Calu3 (cell line): ENCODE data around the gene CTNNA2. TPM values are rescaled to one million over a fixed set of nuclear protein-coding genes. Genes with fewer than 3 reads are reported as not detected.

Experiments
- BruUV-seq: library from RNA; stranded (reverse); fragments of 400-500 nt; replicated peaks from 2 replicates; lab custom pipeline; 2021; lab: Mats Ljungman, UMichigan
- CTCF ChIA-PET: fragments of 300-600 bp; sonication (Branson Sonifier 250); formaldehyde crosslinking; loops from one replicate; lab custom pipeline; 2022; ENCODE audit warnings: antibody characterized with exemption; lab: Charles Lee
- DNase-seq: peaks from one replicate; pipeline ENCODE4 v3.0.0; 2022
- H3K27ac Mint-ChIP-seq: one replicate; pipeline ENCODE4 v1.8.0; 2022; ENCODE audit warnings: mixed read lengths; ENCODE audit not compliant: unreplicated experiment
- H3K27me3 Mint-ChIP-seq: one replicate; pipeline ENCODE4 v1.8.0; 2022; ENCODE audit warnings: mixed read lengths; ENCODE audit not compliant: unreplicated experiment
- H3K36me3 Mint-ChIP-seq: one replicate; pipeline ENCODE4 v1.8.0; 2022; ENCODE audit warnings: mild to moderate bottlenecking, moderate library complexity, mixed read lengths; ENCODE audit not compliant: insufficient read depth, unreplicated experiment
- H3K4me1 Mint-ChIP-seq: one replicate; pipeline ENCODE4 v1.8.0; 2022; ENCODE audit warnings: mild to moderate bottlenecking, low read depth, mixed read lengths; ENCODE audit not compliant: unreplicated experiment
- H3K4me3 Mint-ChIP-seq: one replicate; pipeline ENCODE4 v1.8.0; 2022; ENCODE audit warnings: mild to moderate bottlenecking, low read depth, moderate library complexity, mixed read lengths; ENCODE audit not compliant: unreplicated experiment
- H3K9me3 Mint-ChIP-seq: one replicate; pipeline ENCODE4 v1.8.0; 2022; ENCODE audit warnings: low read depth, mixed read lengths; ENCODE audit not compliant: unreplicated experiment
- CTCF ChIP-seq: fragments of 200-600 bp; IDR thresholded peaks from one replicate; pipeline ENCODE4 v1.8.0; 2022; ENCODE audit warnings: antibody characterized with exemption; ENCODE audit not compliant: unreplicated experiment
- intact Hi-C: fragments of 100-400 bp; cut with micrococcal nuclease; formaldehyde crosslinking; loops from one replicate; pipeline ENCODE4 v1.10.0; 2022; ENCODE audit not compliant: unreplicated experiment
- total RNA-seq: library from RNA; stranded (reverse); gene quantifications from 2 replicates; pipeline ENCODE4 v1.2.3, GENCODE V29; 2022

The CTNNA2 gene
- total RNA-seq, 1 experiment from 2014 or later: not detected

GRCh38 chr2:80126596-80127189, 613.8 kb downstream of the CTNNA2 start:
- no peaks in the 10 kb centered on the region for H3K27me3 Mint-ChIP-seq
- H3K27ac Mint-ChIP-seq: no peak overlapping the region
- intact Hi-C loops: no loop called here
- DNase-seq: no peak
- BruUV-seq: no TSS peak
- no peaks in the 10 kb centered on the region for H3K36me3 Mint-ChIP-seq
- no peaks in the 10 kb centered on the region for H3K4me1 Mint-ChIP-seq
- H3K4me3 Mint-ChIP-seq: no peak overlapping the region
- peaks cover 10% of the 10 kb centered on the region for H3K9me3 Mint-ChIP-seq
- TF ChIP-seq CTCF: no peak
- CTCF ChIA-PET: no interaction called here

- intact Hi-C loops: no loop called here
- no peak overlapping the region for H3K27ac Mint-ChIP-seq
- TF ChIP-seq CTCF: no peak
- no peaks in the 10 kb centered on the region for H3K36me3 Mint-ChIP-seq
- no peak for DNase-seq
- H3K4me3 Mint-ChIP-seq: no peak overlapping the region
- no TSS peak for BruUV-seq
- peaks cover 7% of the 10 kb centered on the region for H3K9me3 Mint-ChIP-seq
- CTCF ChIA-PET: no interaction called here
- no peaks in the 10 kb centered on the region for H3K4me1 Mint-ChIP-seq
- no peaks in the 10 kb centered on the region for H3K27me3 Mint-ChIP-seq
Observed at GRCh38 chr2:80128080-80128479, 615.2 kb downstream of the CTNNA2 start.

GRCh38 chr2:80132281-80132680, 619.4 kb downstream of the CTNNA2 start:
- intact Hi-C loops: no loop called here
- H3K4me1 Mint-ChIP-seq: no peaks in the 10 kb centered on the region
- BruUV-seq: no TSS peak
- no peaks in the 10 kb centered on the region for H3K27me3 Mint-ChIP-seq
- H3K9me3 Mint-ChIP-seq: peaks cover 10% of the 10 kb centered on the region
- H3K36me3 Mint-ChIP-seq: no peaks in the 10 kb centered on the region
- TF ChIP-seq CTCF: no peak
- CTCF ChIA-PET: no interaction called here
- no peak overlapping the region for H3K27ac Mint-ChIP-seq
- DNase-seq: no peak
- no peak overlapping the region for H3K4me3 Mint-ChIP-seq

- H3K9me3 Mint-ChIP-seq: peaks cover 14% of the 10 kb centered on the region
- H3K27me3 Mint-ChIP-seq: no peaks in the 10 kb centered on the region
- no peak overlapping the region for H3K27ac Mint-ChIP-seq
- H3K4me3 Mint-ChIP-seq: no peak overlapping the region
- CTCF ChIA-PET: no interaction called here
- H3K36me3 Mint-ChIP-seq: no peaks in the 10 kb centered on the region
- intact Hi-C loops: no loop called here
- no peak for TF ChIP-seq CTCF
- H3K4me1 Mint-ChIP-seq: no peaks in the 10 kb centered on the region
- BruUV-seq: no TSS peak
- no peak for DNase-seq
Observed at GRCh38 chr2:80135001-80135400, 622.1 kb downstream of the CTNNA2 start.
